GM12891 (cell line): ENCODE measurements around the gene TSPAN4.

ENCODE experiments used
- POLR2A ChIP-seq: IDR thresholded peaks from 2 replicates; pipeline ENCODE4 v1.6.1; 2011; ENCODE audit warnings: low read depth, low read length, control low read depth
- SPI1 ChIP-seq: IDR thresholded peaks from 2 replicates; pipeline ENCODE4 v1.6.1; 2011; ENCODE audit warnings: low read depth, low read length, control low read depth
- TAF1 ChIP-seq: IDR thresholded peaks from 2 replicates; pipeline ENCODE4 v1.6.1; 2011; ENCODE audit warnings: low read depth, low read length, control low read depth

DNA sequence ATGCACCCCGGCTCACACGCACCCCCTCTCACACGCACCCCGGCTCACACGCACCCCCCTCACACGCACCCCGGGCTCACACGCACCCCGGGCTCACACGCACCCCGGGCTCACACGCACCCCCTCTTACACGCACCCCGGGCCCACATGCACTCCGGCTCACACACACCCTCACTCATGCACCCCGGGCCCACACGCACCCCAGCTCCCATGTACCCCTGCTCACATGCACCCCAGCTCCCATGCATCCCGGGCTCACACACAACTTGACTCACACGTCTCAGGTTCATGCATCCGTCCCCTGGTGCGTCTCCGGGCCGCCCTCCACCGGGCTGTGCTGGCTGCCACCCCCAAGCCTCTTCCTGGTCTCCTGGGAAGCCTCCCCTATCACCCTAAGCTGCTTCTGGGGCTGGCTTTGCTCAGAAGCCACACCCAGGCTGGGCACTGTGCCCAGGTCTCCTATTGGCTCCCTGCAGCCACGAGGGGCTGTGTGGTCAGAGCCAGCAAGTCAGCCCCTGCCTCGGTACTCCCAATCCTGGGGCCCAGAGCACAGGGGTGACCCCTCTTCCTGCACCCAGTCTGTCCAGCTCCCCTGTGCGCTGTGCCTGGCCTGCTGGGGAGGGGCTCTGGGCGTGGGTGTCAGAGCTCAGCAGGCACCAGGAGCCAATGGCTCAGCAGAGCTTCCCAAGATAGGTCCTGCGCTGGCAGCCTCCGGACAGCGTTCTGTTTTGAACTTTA lies 16.9 kb downstream of the TSPAN4 start:
- TF ChIP-seq POLR2A (no peak), SPI1 (no peak), TAF1 (no peak)
